ENCODE data around the gene APBB1. TPM values are rescaled to one million over a fixed set of nuclear protein-coding genes. Genes with fewer than 3 reads are reported as not detected.

APBB1 gene
- total and polyA plus RNA-seq, 8 donors = 18.8 to 60.1 (median 22.0) TPM

DNA sequence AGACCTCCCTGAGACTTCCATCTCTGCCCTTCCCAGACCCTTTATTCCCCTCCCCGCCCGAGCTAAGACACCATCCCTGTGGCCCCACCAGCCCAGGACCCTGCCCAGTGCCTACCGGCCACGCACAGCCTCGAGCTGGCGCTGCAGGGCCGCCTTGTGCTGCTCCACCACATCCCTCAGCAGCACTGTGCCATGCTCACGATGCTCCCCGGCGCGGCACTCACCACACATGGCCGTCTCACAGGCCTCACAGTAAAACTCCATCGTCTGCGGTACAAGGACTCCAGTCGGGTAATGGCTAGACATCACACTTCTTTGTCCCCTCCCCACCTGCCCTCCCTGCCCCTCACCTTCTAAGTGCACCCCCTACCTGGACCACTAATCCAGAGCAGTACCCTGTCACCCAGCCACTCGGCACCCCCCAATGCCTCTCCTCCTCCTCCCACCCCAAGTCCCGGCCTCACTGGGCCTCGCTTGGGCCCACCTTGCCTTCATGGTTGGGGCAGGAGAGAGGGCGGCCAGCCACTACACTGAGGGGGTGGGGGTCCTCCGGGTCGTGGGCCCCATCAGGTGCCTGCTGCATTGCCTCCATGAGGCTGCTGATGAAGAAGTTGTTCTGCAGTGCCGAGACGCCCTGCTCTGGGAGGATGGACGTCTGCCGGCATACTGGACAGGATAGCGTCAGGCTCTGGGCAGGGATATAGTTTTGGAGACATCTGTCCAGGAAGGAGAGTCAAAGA, 38.9 kb upstream of the APBB1 start:
- intact Hi-C loops (cut with DNase I; ENCODE audit: low total_unique reads) = no loop called here
- Histone ChIP-seq H3K9me3 (no peaks in the 10 kb centered on the region), H3K27ac (no peak overlapping the region), H3K36me3 (peaks cover 51 to 100% (median 91%) of the 10 kb centered on the region in 4 donors), H3K4me3 (no peak overlapping the region), H3K27me3 (no peaks in the 10 kb centered on the region), H3K4me1 (no peaks in the 10 kb centered on the region)
- TF ChIP-seq, protein P1, sequence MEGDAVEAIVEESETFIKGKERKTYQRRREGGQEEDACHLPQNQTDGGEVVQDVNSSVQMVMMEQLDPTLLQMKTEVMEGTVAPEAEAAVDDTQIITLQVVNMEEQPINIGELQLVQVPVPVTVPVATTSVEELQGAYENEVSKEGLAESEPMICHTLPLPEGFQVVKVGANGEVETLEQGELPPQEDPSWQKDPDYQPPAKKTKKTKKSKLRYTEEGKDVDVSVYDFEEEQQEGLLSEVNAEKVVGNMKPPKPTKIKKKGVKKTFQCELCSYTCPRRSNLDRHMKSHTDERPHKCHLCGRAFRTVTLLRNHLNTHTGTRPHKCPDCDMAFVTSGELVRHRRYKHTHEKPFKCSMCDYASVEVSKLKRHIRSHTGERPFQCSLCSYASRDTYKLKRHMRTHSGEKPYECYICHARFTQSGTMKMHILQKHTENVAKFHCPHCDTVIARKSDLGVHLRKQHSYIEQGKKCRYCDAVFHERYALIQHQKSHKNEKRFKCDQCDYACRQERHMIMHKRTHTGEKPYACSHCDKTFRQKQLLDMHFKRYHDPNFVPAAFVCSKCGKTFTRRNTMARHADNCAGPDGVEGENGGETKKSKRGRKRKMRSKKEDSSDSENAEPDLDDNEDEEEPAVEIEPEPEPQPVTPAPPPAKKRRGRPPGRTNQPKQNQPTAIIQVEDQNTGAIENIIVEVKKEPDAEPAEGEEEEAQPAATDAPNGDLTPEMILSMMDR (IDR thresholded peaks at IDR 0.05) = no peak
- TF ChIP-seq POLR2AphosphoS5 (IDR thresholded peaks at IDR 0.05) (no peak), POLR2A (IDR thresholded peaks at IDR 0.05) (no peak), EP300 (IDR thresholded peaks at IDR 0.05) (no peak)
- 92 to 94% (median 92%) methylated on average over 26 of the region's 26 CpGs for WGBS, 5 donors
- no peak for DNase-seq

DNA sequence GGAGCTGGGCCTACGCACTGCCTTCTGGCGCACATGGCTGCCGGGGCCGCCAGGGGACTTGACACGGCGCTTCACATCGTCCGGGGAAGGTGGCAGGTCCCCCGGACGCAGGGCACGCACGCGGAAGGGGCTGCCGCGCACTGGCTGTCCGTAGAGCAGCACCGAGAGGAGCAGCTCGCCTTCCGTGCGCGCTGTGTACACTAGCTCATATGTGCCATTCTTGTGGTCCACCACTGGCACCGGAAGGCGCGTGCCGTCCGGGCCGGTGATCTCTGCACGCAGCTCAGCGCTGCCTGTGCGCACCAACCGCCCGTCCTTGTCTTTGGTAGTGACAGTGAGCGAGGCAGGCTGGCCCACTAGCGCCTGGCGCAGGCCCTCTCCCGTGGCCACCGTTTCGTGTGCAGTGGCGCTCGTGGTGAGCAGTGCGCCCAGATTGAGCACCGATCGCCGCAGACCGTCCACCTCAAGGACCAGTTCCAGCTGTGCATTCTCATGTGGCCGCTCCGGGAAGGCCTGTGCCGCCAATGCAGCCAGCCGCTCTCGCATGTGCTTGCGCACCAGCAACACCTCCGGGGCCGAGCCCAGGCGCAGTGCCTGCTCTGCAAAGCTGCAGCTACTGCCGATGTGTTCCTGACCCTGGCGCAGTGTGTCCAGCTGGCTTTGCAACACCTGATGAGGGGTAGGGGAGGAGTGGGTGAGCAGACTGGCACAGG, 37.6 kb upstream of the APBB1 start:
- Histone ChIP-seq H3K4me1 (no peaks in the 10 kb centered on the region), H3K36me3 (peaks cover 54 to 100% (median 94%) of the 10 kb centered on the region in 4 donors), H3K4me3 (no peak overlapping the region), H3K9me3 (no peaks in the 10 kb centered on the region), H3K27ac (no peak overlapping the region), H3K27me3 (no peaks in the 10 kb centered on the region)
- intact Hi-C loops (cut with DNase I; ENCODE audit: low total_unique reads) = no loop called here
- DNase-seq = no peak
- TF ChIP-seq POLR2A (IDR thresholded peaks at IDR 0.05) = no peak
- TF ChIP-seq POLR2AphosphoS5 (IDR thresholded peaks at IDR 0.05) = no peak
- TF ChIP-seq, protein P1 (IDR thresholded peaks at IDR 0.05) = no peak
- no peak for TF ChIP-seq EP300 (IDR thresholded peaks at IDR 0.05)
- WGBS, 5 donors = 95 to 97% (median 96%) methylated on average over 33 to 56 of the region's 56 CpGs

DNA sequence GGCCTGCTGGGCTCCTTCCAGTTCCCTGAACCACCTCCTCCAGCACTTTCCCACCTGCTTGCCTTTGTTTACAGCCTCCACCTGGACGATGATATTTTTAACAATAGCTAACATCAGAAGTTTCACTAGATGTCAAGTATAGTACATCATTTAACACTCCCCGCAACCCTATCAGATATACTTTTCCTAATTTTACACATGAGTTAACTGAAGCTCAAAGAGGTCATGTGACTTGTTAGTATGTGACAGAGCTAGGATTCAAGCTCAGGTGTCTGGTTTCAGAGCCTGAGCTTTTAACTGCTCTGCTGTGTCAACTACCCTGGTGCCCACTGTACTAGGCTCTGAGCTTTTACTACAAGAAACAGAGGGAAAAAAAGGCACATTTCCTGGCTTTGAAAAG, 36.2 kb upstream of the APBB1 start:
- WGBS, 5 donors = 42 to 73% (median 72%) methylated on average over 2 of the region's 2 CpGs
- no peak overlapping the region for H3K27ac ChIP-seq
- intact Hi-C loops (cut with DNase I; ENCODE audit: low total_unique reads) = no loop called here

DNA sequence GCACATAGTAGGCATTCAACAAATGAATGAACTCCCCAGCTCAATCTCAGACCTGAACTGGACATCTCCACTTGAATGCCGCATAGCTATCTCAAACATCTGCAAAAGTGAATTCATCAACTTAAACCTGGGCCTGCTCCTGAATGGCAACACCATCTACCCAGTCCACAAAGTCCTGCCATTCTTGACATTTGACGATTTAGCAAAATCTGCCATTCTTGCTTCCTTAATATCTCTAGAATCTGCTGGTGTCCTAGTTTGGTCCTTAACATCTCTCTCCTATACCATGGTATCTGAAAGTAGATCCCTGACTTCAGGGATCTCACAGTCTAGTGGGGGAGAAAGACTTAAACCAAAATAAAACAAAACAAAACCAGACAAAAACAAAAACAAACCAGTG, 34.3 kb upstream of the APBB1 start:
- intact Hi-C loops (cut with DNase I; ENCODE audit: low total_unique reads) = no loop called here
- no peaks in the 10 kb centered on the region for H3K9me3 ChIP-seq
- no peak for DNase-seq
- 89 to 94% (median 92%) methylated on average over 2 of the region's 2 CpGs for WGBS, 5 donors
- H3K27ac ChIP-seq = no peak overlapping the region
- peaks cover 73 to 100% (median 100%) of the 10 kb centered on the region in 4 donors for H3K36me3 ChIP-seq
- no peaks in the 10 kb centered on the region for H3K4me1 ChIP-seq
- H3K27me3 ChIP-seq = no peaks in the 10 kb centered on the region
- no peak overlapping the region for H3K4me3 ChIP-seq
- TF ChIP-seq, protein P1 (IDR thresholded peaks at IDR 0.05) = no peak
- TF ChIP-seq POLR2AphosphoS5 (IDR thresholded peaks at IDR 0.05) (no peak), POLR2A (IDR thresholded peaks at IDR 0.05) (no peak), EP300 (IDR thresholded peaks at IDR 0.05) (no peak)

More for the DNA sequence above, 36.2 kb upstream of the APBB1 start:
- Histone ChIP-seq H3K4me3 (no peak overlapping the region), H3K27me3 (no peaks in the 10 kb centered on the region), H3K4me1 (no peaks in the 10 kb centered on the region), H3K36me3 (peaks cover 69 to 100% (median 100%) of the 10 kb centered on the region in 4 donors), H3K9me3 (no peaks in the 10 kb centered on the region)
- DNase-seq = no peak
- TF ChIP-seq, protein P1 (IDR thresholded peaks at IDR 0.05) = no peak
- TF ChIP-seq POLR2A (IDR thresholded peaks at IDR 0.05) (no peak), POLR2AphosphoS5 (IDR thresholded peaks at IDR 0.05) (no peak), EP300 (IDR thresholded peaks at IDR 0.05) (no peak)

All from stomach (tissue), 9 donors.